ENCODE measurements around the gene PHLDB2.
"Not testable (repeated sequence)": the region's sequence is repeated elsewhere in the genome, so short reads cannot be mapped to it uniquely, and the experiment has no call there.

The PHLDB2 gene

DNA sequence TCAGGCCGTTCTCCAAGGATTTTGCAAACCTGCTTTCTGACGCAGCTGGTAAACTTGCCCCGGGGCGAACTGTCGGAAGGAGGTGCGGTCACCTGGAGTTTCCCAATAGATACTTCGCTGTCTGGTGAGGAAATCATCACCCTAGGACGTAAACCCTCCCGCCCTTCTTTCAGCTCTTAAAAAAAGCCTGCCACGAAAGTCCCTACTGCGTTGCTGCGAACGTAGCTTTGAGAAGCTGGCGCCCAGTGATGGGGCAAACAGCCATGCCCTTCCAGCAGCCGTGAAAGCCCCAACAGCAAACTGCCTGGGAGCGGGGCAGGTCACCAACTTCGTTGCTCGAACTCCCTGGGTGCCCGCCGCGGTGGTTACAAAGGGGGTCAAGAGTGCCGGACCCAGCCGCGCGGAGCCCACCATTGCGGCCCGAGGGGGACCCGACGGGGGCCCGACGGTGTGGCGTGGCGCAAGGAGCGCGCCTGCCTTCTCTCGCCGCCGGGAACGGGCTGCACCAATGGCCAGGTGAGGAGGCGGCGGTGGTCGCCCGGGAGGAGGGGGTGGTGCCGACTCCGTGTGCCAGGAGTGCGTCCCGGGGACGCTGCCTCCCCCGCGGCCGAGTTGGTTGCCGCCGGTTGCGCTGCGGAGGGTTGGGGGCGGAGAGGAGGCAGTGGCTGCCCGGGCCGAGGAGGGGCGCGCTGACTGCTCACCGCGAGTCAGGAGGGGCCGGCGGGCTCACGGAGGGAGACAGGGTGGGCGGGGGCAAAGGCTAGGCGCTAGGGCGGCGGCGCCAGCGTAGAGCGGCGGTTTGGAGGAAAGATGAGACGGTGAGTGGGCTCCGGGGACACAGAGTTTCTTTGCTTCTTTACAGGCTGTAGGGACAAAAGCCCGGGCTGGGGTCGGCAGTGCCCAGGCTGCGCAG, at the start of gene PHLDB2:
Gene PHLDB2, plus strand, starts transcription at position 205 of the 913 bp plus-strand sequence. CDS start 24,813 bp downstream, outside the sequence.
- peak; percentile 23 for DNase-seq (ENCODE audit: low read depth)

DNA sequence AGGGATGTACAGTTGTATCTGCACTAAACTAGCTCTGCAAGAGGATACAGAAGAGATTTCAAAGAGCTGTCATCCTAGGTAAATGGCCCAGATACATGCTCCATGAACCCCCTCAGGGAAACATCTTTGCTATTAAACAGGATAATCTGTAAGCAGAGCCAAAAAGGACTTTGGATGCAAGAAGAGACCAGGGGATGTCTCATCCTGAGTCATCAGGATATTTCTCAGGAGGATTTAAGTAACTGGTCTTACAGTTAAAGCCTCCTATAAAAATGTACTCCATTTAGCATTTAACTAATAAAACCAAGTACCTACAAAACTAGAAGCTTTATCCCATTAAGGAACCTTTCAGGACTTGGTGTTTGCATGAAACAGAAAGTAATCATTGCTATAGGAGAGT, 48.2 kb upstream of the PHLDB2 start:
- DNase-seq (ENCODE audit: low read depth) = no peak

DNA sequence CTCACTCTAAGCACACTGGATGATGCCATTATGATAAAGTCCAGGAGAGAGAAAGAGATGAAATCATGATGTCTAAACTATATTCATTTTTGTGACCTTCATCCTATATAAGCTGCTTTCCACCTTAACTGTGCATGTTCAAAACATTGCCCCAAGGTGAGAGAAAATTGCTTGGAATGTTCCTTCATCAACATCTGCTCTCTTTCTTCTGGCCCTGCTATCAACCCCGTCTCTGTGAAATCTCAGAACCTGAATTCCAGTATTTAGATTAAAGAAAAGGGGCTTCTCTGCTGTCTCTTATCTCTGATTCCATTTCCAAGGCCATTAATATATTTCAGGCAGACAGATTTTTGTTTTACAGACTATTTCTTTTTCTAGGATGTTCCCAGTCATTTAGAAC, 47.3 kb upstream of the PHLDB2 start:
- DNase-seq (ENCODE audit: low read depth) = no peak

DNA sequence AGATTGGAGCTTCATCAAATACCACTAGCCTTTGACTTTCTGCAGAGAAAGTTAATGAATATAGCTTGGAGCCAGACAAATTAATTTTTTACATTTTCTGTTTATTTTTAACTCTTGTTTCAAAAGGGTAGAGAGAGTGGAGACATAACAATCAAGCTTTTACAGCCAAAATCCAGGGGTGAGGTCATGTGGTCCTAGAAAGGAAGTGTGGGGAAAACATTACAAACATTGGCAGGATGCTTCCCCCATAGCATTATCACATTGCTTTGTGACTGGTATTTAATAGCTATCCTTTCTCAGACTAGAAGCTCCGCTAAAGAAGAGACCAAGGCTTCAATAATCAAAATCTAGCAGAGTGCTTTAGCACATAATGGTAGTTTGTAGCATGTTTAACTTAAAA, 46.4 kb upstream of the PHLDB2 start:
- DNase-seq (ENCODE audit: low read depth) = no peak

DNA sequence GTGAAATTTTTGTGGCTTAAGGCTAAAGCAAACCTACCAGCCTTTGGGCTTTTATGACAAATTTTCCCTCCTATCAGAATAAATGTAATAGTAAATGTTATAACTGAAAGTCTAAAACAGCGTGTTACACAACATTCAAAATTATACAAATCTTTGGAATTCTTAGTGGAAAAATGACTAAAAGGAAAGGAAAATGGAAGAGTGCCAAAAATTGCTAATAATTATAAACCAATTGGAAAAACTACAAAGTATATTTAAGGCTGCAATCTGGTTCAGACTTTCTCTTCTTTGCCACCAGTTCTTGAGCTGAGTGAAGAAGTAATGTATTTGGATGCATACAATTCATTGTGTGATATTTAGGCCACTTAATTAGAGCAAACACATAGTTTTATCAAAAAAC, 45.6 kb upstream of the PHLDB2 start:
- DNase-seq (ENCODE audit: low read depth) = no peak

DNA sequence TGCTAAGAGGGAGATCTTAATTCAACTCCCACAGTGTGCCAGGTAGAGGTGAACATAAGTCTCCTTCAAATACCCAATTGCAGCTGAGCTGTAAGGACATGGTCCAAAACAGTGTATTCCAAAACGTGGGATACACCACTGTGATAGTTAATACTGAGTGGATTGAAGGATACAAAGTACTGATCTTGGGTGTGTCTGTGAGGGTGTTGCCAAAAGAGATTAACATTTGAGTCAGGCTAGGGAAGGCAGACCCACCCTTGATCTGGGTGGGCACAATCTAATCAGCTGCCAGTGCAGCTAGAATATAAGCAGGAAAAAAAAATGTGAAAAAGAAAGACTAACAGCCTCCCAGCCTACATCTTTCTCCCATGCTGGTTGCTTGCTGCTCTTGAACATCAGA, 45.1 kb upstream of the PHLDB2 start:
- no peak for DNase-seq (ENCODE audit: low read depth)

DNA sequence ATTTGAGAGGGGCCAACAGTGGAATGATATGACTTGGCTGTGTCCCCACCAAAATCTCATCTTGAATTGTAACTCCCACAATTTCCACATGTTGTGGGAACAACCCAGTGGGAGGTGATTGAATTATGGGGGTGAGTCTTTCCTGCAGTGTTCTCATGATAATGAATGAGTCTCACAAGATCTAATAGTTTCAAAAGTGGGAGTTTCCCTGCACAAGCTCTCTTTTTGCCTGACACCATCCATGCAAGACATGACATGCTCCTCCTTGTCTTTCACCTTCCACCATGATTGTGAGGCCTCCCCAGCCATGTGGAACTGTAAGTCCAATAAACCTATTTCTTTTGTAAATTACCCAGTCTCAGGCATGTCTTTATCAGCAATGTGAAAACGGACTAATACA, 42.3 kb upstream of the PHLDB2 start:
- not testable (repeated sequence) for DNase-seq (ENCODE audit: low read depth)

DNA sequence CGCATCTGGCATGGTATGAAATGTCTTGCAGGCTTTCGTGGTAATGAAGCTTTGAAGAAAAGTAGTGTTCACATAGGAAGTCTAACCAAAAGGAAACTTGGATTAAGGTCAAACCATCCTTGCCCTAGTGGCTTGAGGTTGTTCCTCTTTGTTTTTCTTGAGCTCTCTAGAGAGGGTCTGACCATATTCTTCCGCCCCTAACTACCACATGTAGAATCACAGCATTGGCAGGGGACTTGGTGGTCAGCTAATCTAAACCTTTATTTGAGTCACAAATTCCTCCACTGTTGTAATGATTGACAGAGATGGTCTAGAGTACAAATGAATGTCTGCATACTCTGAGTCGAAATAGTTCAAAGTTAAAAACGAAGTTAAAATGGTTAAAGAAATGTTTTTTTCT, 39.1 kb upstream of the PHLDB2 start:
- DNase-seq (ENCODE audit: low read depth) = no peak

DNA sequence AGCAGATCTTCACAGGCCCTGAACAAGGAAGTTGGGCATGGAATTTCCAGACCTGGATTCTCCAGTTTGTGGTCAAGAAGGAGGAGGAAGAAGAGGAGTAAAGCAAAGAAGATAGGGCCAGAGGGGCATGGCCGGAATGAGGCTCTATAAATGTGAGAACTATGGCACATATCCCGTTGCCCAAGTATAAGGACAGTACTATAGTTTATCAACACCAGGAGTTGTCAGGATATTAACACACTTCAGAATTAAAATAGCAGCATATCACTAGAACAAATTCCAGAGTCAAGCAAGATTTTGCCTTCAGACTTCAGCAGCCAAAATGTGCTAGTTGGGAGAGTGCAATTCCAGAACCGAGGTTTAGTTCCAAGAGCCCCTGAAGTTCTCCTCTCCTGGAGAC, 38.4 kb upstream of the PHLDB2 start:
- no peak for DNase-seq (ENCODE audit: low read depth)

DNA sequence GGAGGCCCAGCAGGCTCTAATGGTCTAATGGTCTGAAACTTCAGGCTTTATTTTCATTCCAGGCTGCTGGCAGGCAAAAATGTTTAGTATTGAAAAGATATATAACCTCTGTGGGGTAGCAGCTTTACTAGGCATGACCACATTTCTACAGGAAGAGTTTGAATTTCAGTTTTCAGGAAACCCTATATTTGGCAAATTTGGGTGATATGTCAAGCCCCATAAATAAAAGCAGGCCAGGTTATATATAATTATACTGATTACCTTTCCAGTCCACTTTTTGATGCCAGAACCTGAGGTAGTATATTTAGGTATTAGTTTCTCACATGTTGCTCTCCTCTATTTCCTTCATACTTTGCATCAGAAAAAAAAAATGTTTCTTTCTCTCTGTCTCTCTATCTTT, 37.2 kb upstream of the PHLDB2 start:
- DNase-seq (ENCODE audit: low read depth) = no peak

DNA sequence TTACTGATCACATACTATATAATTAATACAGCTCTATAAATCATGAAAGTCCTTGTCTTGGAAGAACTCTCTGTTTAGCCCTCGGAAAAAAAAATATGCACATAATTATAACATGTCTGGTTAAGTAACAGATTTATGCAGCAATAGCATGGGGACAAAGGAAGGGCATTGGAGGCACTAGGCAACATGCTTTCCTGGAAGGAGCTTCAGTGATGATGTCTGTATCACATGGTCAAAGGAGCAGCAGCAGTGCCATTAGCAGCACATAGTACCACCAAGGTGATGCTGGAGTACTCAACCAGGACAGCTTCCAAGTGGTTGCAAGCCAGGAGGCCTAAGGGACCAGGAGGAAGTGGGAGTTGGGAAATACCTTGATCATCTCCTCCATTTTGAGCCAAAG, 36.3 kb upstream of the PHLDB2 start:
- no peak for DNase-seq (ENCODE audit: low read depth)

DNA sequence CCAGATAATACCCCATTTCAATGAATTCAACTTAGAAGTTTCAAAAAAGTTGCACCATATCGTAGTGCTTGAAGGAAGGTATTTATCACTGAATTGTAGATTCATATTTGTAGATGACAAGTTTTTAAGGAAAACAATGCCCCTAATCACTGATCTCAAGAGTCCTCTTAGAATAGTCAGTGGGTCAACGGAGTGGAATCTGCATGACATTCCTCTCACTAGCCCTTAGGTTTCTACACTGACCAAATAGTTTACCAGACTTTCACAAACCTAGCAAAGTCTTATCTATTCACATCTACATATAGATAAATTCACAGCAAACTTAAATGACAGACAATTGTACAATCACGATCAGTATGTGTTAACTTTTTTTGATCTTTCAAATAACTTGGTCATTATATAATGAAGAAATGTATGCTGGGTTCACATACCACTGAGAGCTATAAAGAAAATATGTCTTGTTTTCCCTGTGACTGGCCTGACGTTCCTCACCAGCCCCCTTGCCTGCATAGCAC, 35.7 kb upstream of the PHLDB2 start:
- DNase-seq (ENCODE audit: low read depth) = no peak

DNA sequence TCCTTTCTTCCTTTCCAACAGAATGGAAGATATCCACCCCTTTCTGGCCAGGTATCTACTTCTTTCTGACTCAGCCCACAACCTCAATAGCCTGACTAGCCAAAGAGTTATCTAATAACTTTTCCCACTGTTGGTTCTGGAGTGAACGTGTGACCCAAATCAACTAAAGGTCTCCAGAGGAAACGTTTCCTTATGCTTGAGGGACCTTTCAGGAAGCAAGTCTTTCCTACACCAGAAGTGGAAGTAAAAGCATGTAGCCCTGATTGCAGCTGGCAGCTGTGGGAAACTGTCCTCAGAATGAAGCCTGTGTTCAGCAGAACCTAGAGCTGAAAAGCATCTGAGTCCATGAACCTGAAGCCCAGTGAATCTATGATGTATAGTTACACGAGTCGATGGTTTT, 34.7 kb upstream of the PHLDB2 start:
- DNase-seq (ENCODE audit: low read depth) = no peak

DNA sequence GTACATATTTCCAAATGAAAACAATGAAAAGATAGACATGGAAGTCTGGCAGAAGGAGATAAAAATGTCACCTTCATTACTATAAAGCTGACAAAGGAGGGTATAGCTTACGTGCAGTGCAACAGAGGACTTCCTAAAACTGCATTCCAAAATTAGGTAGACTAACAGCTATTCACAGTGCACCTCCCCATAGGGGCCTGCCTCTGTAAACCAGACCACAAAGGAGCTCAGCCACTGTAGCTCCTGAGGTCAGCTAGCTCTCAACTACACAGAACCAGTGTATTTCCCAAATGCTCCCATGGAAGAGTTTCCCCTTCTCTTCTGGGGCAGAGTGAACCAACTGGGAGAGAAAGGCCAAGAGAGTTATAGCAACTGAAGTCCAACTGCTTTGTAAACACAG, 31.2 kb upstream of the PHLDB2 start:
- no peak for DNase-seq (ENCODE audit: low read depth)

DNA sequence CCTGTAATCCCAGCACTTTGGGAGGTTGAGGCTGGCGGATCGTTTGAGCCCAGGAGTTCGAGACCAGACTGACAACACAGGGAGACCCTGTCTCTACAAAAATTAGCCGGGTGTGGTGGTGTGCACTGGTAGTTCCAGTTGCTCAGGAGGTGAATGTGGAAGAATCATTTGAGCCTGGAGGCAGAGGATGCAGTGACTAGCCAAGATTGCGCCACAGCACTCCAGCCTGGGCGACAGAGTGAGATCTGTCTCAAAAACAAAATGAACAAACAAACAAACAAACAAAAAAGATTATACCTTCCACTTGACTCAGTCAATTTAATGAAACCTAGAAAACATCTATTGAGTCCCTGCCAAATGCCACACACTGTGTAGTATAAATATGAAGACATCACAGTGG, 30.5 kb upstream of the PHLDB2 start:
- no peak for DNase-seq (ENCODE audit: low read depth)

DNA sequence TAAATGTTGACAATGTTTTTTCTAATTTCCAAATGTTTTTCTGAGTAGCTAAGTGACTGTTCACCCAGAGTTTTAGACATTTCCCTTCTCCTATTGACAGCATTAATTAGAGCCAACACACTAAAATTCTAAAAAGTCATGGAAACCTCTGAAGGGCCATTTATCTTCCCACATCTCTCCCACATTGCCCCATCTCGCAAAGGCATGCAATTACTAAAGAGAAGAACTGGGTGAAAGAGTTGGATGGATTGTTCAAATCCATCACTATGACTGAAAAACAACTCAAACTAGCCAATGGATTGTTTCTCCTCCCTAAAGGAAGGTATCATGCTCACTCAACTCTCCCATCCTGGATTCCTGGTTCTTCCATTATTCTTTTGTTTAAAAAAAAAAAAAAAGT, 30.0 kb upstream of the PHLDB2 start:
- no peak for DNase-seq (ENCODE audit: low read depth)

DNA sequence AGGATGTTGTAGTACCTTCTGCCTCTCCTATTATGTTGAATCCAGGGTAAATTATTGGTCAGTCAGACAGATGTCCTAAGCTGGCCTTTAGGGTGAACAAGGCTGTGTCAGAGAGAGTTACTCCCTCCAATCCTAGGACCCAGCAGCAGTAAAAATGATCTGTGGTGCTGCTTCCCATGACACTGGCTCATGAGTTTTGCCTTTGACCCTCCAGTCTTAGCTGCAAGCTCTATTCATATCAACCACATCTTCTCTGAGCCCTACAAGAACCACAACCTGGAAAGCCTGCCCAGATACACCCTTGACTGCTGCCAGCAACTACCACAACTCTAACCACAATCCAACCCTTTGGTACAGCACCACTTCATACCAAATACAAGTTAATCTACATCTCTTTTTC, 27.2 kb upstream of the PHLDB2 start:
- no peak for DNase-seq (ENCODE audit: low read depth)

DNA sequence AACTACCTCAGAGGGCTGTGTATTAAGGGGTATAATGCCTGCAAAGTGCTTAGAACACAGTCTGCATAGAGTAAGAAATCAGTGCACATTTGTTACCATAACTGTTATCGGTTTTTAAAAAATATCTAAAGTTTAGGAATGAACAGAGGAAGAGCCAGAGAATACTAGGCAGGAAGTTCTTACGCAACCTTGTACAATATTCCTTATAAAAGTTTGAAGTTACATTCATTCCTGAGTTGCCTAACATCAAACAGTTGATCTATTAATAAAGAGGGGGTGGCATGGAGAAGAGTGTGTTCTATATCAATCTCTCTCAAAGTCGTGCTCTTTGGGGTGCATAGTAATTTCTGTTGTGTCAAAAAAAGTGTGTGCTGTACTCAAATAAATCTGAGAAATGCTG, 22.0 kb upstream of the PHLDB2 start:
- DNase-seq (ENCODE audit: low read depth) = no peak

DNA sequence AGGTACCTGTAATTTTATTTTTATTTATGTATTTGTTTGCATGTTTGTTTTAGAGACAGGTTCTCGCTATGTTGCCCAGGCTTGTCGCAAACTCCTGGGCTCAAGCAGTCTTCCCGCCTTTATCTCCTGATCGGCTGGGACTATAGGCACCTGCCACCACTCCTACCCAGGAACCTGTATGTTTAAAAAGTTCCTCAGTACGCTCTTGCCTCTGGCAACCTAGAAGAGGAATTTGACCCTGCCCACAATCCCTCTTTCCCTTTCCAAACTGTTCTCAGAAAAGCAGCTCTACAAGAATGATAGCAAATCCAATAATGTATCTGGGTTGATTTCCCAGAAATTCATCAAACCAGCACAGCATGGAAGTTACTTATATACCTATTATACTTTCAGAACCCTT, 20.9 kb upstream of the PHLDB2 start:
- no peak for DNase-seq (ENCODE audit: low read depth)

DNA sequence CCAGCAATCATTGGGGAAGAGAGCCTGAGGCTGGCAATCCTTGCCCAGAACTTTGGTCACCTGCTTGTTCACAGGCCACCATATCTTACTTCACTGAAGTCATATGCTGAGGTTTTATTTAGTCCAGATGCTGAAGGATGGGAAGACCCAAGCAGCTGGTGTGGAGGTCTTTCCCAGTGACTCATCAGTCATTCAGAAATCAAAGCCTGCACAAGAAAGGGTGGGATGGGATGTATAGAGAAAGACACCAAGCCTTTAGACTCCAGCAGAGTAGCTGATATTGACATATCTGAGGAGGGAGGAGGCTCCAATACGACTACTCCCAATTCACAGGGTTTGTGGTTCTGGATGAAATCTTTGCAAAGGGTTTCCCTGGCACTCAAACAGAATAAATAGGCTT, 13.0 kb upstream of the PHLDB2 start:
- no peak for DNase-seq (ENCODE audit: low read depth)

DNA sequence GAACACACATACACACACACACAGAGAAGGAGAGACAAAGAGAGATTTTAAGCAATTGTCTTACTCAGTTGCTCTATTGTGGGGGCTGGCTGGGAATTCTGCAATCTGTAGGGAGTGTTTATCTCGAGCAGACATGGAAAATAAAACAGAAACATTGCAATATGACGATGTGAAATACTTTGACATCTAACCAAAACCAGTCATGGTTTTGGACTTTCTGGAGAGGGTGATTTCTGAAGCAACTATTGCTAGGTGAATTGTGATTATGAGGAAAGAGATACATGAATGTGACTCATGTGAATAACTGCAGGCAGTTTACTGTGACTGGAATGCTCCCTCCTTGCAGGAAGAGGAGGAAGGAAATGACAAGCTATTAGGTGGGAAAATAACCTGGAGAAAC, 12.3 kb upstream of the PHLDB2 start:
- DNase-seq (ENCODE audit: low read depth) = no peak

DNA sequence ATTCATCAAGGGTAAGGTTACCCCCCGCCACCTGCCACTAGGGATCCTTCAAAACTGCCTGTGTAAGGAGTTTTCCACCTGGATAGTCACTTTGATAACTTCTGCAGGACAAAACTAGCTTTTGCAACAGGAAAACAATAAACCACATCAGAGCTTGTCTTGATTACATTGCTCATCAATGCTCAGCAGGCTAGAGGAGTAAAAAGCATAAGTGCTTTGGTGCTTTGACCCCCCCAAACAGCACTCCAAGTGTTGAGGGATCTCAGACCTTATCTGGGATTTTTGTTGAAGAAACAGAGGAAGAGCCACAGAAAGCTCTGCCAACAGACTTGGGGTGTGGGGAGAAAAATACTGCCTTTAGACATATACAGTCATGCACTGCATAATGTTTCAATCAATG, 10.8 kb upstream of the PHLDB2 start:
- no peak for DNase-seq (ENCODE audit: low read depth)

DNA sequence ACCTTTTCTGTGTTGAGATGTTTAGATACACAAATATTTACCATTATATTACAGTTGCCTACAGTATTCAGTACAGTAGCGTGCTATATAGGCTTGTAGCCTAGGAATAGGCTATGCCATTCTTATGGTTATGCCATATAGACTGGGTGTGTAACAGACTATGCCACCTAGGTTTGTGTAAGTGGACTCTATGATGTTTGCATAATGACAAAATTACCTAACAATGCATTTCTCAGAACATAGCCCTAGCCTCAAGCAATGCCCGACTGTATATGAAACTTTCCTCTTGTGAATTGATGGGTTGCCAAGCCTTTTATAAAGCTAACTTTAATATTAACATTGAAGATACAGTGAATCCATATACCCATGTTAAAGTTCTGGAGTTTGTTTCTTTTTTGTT, 10.3 kb upstream of the PHLDB2 start:
- DNase-seq (ENCODE audit: low read depth) = no peak

DNA sequence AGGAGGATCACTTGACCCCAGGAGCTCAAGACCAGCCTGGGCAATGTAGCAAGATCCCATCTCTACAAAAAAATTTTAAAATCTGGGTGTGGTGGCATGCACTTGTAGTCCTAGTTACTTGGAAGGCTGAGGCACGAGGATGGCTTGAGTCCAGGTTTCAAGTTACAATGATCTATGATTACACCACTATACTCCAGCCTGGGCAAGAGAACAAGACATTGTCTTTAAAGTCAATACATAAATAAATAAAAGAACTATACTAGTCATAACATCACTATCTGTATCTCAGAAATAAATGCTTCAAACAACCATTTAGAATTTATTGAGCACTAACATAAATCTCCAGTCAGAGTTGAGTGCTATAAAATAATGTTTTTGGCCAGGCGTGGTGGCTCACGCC, 8.5 kb upstream of the PHLDB2 start:
- no peak for DNase-seq (ENCODE audit: low read depth)
